HG02970 (cell line): Measurements from ENCODE around the gene KLHL1.

Source experiments
- ATAC-seq: cut with Tn5 transposase; IDR thresholded peaks from one replicate; pipeline ENCODE4 v1.9.1; 2021; ENCODE audit warnings: mild to moderate bottlenecking, moderate library complexity, moderate number of reproducible peaks; ENCODE audit not compliant: unreplicated experiment, low FRiP score

KLHL1 gene

GRCh38 chr13:69882451-69882850, 225.8 kb downstream of the KLHL1 start:
- ATAC-seq, result no peak

DNA sequence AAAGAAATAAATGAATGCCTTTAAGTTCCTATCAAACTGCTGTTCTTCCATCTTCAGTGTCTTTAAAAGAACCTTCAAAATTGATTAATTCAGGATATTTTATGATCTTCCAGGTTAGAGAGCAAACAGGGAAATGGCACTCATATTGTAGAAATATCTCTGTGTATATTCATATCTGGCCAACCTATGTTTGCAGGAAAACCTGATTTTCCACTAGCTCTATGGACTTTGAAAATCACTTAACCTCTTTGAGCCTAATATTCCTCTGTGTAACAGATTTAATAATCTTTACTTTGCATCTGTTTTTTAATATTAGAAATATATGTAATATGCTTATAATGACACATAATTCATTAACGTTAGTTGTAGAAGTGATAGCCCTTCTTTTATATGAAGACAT, 228.3 kb downstream of the KLHL1 start:
- no peak for ATAC-seq

DNA sequence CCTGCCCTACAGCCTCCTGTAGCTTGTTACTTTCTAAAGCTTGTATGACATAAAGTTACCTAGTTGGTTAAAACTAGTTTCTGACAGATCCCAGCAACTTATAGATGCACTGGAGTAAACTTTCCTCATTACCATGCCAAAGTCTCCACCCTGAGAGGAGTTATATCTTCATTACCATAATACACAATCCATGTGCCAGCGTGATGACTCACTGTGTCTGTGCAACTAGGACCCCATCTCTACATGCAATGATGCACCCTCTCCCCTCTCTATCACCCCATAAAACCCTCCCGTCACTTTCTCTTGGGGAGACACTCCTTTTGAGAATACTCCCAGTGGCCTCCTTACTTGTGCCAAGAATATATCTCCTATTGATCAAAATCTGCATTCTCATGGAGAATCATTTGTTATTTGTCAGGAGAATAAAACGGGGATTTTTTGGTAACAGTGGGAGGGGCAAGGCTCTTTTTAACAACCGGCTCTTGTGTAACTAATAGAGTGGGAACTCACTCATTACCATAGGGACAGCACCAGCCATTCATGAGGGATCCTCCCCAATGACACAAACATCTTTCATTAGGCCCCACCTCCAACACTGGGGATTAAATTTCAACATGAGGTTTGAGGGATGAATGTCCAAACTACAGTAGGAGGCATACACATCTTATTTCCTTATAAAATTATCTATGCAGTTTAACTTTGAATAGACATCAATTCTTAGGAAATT, 235.8 kb downstream of the KLHL1 start:
- ATAC-seq, result no peak

DNA sequence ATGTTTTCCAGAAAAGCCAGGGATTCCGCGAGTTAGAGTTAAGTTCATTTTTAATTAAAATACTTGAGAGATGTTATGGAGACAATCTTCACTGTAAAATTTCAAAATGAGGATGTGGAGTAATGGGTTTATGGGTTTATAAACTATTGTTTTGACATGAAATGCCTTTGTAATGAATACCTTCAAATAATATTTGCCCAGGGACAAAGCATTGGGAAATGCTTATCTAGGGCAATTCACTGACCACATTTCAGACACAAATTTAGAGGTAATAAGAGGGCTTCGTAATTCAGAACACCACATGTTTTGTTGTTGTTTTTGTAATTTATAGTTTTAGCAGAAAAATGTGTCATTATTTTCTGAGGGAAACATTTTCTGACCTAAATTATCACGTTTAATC, 241.7 kb downstream of the KLHL1 start:
- no peak for ATAC-seq

DNA sequence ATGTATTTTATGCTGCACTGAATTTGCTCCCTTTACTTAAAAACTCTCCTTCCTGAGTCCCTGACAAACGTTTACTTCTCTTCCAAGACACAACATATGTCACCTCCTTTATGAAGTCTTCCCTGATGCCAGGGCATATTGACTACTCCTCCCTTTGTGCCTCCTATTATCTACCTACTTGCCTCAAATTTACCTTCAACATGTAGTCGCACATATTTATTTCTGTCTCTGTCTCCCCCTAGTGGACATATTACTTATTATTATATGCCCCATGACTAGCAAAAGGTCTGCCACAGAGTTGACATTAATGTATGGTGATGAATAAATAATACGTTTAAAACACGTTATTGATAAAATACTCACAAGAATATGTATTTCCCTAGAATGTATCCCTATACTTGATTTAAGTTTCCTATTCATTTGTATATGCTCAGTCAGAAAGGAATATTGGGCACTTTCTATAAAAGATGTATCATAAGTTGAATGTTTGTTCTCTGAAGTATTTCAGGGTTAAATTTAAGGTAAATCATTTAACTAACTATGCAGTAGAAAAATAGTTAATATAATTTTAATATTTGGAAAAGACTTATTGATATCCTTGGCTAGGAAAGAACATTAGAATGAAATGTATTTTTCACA, 250.9 kb downstream of the KLHL1 start:
- peak; percentile 89 for ATAC-seq

- no peak for ATAC-seq
Observed at GRCh38 chr13:69856331-69856730, 251.9 kb downstream of the KLHL1 start.

- no peak for ATAC-seq
Observed at GRCh38 chr13:69828527-69828926, 279.7 kb downstream of the KLHL1 start.

- ATAC-seq, result no peak
Observed at GRCh38 chr13:69820180-69820579, 288.1 kb downstream of the KLHL1 start.

DNA sequence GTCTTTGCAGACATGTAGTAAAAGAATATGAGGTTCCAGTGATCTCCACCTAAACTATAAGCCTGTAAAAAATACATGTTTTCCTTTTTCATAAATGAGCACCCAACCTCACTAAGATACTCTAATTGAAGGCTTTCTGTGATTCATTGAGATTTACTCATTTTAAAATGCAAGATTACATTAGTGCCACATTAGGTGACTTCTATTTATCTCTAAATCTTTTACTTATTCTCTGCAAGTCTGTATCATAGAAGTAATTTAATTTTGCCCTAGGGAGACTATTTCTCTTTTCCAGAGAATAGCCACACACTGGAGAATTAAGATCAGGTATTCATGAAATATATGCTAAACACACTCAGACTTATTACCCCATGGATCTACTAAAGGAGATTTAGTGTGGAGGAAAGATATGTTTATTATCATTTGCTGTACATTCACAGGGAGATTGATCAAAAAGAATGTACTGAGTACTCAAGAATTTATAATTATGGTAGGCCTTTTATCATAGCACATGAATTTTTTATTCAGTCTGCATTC, 290.9 kb downstream of the KLHL1 start:
- no peak for ATAC-seq

DNA sequence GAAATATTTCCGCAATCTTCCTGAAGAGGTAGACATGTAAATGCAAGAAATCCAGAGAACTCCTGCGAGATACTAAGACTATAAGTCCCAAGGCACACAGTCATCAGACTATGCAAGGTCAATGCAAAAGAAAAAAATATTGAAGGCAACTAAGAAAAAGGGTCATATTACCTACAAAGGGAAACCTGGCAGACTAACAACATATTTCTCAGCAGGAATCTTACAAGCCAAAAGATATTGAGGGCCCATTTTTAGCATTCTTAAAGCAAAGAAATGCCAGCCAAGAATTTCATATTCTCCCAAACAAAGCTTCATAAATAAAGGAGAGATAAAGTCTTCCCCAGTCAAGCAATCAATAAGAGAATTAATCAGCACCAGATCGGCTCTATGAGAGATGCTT, 299.1 kb downstream of the KLHL1 start:
- no peak for ATAC-seq

- no peak for ATAC-seq
Observed at GRCh38 chr13:69796256-69796655, 312.0 kb downstream of the KLHL1 start.

- ATAC-seq, result no peak
Observed at GRCh38 chr13:69793783-69794453, 314.3 kb downstream of the KLHL1 start.

- no peak for ATAC-seq
Observed at GRCh38 chr13:69776937-69777336, 331.3 kb downstream of the KLHL1 start.

- no peak for ATAC-seq
Observed at GRCh38 chr13:69769608-69770007, 338.6 kb downstream of the KLHL1 start.

GRCh38 chr13:69761581-69761980, 346.7 kb downstream of the KLHL1 start:
- ATAC-seq, result no peak

DNA sequence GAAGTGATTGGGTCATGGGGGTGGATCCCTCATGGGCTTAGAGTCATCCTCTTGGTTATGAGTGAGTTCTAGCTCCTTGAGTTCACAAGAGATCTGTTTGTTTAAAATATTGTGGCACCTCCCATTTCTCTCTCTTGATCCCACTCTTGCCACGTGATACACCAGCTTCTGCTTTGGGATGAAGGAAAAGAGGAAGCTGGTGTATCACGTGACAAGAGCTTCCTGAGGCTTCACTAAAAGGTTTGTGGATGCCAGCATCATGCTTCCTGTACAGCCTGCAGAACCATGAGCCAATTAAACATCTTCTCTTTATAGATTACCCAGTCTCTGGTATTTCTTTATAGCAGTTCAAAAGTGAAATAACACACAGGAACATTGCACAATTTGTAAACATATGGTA, 353.2 kb downstream of the KLHL1 start:
- no peak for ATAC-seq

DNA sequence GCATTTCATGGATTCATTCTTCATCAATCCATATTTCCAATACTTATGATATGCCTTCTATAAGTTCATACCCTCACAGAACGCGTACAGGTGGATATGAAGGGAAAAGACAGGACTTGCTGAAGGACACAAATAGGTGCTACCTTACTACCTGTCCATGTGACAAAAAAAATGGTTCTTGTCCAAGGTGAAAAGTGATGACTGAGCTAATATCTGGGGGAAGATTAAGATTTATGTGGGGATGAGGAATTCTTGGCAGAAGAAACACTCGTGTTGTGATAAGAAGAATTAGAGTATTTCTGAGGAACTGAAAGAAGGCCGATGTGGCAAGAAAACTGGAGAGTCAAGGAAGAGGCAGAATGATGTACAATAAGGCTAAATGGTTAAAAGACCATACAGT, 357.0 kb downstream of the KLHL1 start:
- ATAC-seq, result no peak

- no peak for ATAC-seq
Observed at GRCh38 chr13:69737129-69737935, 370.9 kb downstream of the KLHL1 start.

GRCh38 chr13:69721631-69722030, 386.6 kb downstream of the KLHL1 start:
- ATAC-seq, result no peak

- ATAC-seq, result no peak
Observed at GRCh38 chr13:69720278-69720983, 387.8 kb downstream of the KLHL1 start.
